RWPE2 (cell line): ENCODE data around the gene MED15.
A peak's percentile ranks its signal among the peaks of the same experiment; 100 is the strongest.

Experiments
- ATAC-seq: fragments of 200-7000 bp; cut with Tn5 transposase; 3 replicates; pipeline ENCODE4 v1.9.1; 2021; ENCODE audit warnings: low read depth
- DNase-seq: peaks from one replicate; pipeline ENCODE4 v3.0.0-alpha.2; 2020; ENCODE audit warnings: low spot score
- H3K27ac ChIP-seq: fragments of 450-650 bp; 2 replicates; pipeline ENCODE4 v1.5.1; 2017; ENCODE audit warnings: mild to moderate bottlenecking; ENCODE audit not compliant: poor library complexity, severe bottlenecking
- H3K27me3 ChIP-seq: fragments of 250-450 bp; sonication (Bioruptor Pico); 2 replicates; pipeline ENCODE4 v1.5.1; 2021; ENCODE audit warnings: mild to moderate bottlenecking, moderate library complexity; ENCODE audit not compliant: insufficient read depth, poor library complexity, severe bottlenecking
- H3K36me3 ChIP-seq: fragments of 250-450 bp; sonication (Bioruptor Pico); 2 replicates; pipeline ENCODE4 v1.5.1; 2020; ENCODE audit warnings: low read depth, mild to moderate bottlenecking, moderate library complexity
- H3K4me1 ChIP-seq: fragments of 250-450 bp; sonication (Bioruptor Pico); 2 replicates; pipeline ENCODE4 v1.5.1; 2021; ENCODE audit warnings: mild to moderate bottlenecking, moderate library complexity; ENCODE audit not compliant: insufficient read depth, poor library complexity, severe bottlenecking
- H3K4me3 ChIP-seq: fragments of 250-450 bp; sonication (Bioruptor Pico); 2 replicates; pipeline ENCODE4 v1.5.1; 2021; ENCODE audit warnings: mild to moderate bottlenecking, moderate library complexity; ENCODE audit not compliant: severe bottlenecking
- H3K9me3 ChIP-seq: fragments of 250-450 bp; sonication (Bioruptor Pico); 2 replicates; pipeline ENCODE4 v1.5.1; 2021; ENCODE audit warnings: mild to moderate bottlenecking, moderate library complexity; ENCODE audit not compliant: severe bottlenecking
- TF ChIP-seq, protein P1 (sequence below): fragments of 450-650 bp; IDR thresholded peaks from one replicate; pipeline ENCODE4 v1.5.1; 2017; ENCODE audit warnings: mild to moderate bottlenecking, moderate library complexity; ENCODE audit not compliant: poor library complexity, severe bottlenecking

MED15 gene

DNA sequence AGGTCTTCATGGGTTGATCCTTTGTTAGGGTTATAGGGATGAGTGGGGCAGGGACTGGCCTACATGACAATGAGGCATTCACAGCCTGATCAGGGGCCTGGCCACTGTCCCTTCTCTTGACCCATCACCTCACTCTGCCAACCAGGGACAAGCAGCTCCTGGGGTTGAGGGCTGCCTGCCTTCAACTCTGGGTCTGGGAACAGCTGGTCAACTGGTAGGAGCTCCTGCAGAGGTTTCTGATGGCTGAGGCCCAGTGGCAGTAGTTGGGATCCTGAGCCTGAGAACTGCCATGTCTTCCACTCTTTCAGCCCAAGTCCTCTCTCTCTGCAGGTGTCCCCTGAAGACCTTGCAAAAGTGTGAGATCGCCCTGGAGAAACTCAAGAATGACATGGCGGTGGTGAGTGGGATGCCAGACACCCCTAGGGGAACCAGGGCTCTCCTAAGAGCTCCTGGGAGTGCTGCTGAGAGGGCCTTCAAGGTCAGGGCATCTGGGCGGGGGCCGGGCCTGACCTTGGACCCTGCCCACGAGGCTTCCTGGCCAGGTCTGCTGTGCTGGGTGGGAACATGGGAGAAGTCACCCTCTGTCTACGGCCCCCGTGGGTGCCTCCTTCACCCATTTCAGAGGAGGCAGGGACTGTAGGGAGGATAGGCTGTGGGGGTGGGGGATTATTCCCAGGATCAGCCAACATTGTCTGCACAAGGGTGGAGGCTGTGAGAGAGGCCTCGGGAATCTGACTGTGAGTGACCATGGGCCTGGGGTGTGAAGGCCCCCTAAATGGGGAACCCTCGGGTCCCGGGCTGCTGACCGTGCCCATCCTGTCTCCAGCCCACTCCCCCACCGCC, 76.8 kb downstream of the MED15 start:
- H3K27ac ChIP-seq = no peak overlapping the region

DNA sequence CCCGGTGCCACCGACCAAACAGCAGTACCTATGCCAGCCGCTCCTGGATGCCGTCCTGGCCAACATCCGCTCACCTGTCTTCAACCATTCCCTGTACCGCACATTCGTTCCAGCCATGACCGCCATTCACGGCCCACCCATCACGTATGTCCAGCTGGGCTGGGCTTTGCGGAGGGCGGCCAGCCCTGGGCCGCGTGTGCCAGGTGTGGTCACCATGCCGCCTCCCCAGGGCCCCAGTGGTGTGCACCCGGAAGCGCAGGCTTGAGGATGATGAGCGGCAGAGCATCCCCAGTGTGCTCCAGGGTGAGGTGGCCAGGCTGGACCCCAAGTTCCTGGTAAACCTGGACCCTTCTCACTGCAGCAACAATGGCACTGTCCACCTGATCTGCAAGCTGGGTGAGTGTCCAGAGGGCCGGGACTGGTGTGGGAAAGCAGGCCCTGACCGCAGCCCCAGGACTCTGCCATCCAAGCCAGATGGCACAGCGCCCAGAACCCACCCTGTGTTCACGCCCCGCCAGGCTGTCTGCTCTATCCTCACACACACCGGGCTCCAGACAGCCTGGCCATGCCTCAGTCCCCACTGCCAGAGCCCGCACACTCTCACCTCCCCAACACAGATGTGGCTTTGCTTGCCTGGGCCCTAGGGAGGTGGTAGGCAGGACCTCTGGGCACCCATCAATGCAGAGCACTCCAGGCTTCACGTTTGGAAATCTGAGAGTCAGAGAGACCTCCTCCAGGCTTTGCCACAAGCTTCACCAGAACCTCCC, 77.6 kb downstream of the MED15 start:
- TF ChIP-seq, protein P1, sequence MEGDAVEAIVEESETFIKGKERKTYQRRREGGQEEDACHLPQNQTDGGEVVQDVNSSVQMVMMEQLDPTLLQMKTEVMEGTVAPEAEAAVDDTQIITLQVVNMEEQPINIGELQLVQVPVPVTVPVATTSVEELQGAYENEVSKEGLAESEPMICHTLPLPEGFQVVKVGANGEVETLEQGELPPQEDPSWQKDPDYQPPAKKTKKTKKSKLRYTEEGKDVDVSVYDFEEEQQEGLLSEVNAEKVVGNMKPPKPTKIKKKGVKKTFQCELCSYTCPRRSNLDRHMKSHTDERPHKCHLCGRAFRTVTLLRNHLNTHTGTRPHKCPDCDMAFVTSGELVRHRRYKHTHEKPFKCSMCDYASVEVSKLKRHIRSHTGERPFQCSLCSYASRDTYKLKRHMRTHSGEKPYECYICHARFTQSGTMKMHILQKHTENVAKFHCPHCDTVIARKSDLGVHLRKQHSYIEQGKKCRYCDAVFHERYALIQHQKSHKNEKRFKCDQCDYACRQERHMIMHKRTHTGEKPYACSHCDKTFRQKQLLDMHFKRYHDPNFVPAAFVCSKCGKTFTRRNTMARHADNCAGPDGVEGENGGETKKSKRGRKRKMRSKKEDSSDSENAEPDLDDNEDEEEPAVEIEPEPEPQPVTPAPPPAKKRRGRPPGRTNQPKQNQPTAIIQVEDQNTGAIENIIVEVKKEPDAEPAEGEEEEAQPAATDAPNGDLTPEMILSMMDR = no peak
- no peak overlapping the region for H3K4me3 ChIP-seq
- H3K9me3 ChIP-seq = no peaks in the 10 kb centered on the region
- ATAC-seq (no peak), DNase-seq (peak; percentile 58)
- H3K27me3 ChIP-seq = no peaks in the 10 kb centered on the region
- H3K27ac ChIP-seq = peak overlapping the region; percentile 36
- H3K4me1 ChIP-seq = peaks cover 4% of the 10 kb centered on the region
- peaks cover 60% of the 10 kb centered on the region for H3K36me3 ChIP-seq

More for the DNA sequence above, 76.8 kb downstream of the MED15 start:
- Histone ChIP-seq H3K4me3 (no peak overlapping the region), H3K4me1 (peaks cover 4% of the 10 kb centered on the region), H3K27me3 (no peaks in the 10 kb centered on the region), H3K36me3 (peaks cover 69% of the 10 kb centered on the region), H3K9me3 (no peaks in the 10 kb centered on the region)
- ATAC-seq (no peak), DNase-seq (peak; percentile 29)
- TF ChIP-seq, protein P1 = no peak

DNA sequence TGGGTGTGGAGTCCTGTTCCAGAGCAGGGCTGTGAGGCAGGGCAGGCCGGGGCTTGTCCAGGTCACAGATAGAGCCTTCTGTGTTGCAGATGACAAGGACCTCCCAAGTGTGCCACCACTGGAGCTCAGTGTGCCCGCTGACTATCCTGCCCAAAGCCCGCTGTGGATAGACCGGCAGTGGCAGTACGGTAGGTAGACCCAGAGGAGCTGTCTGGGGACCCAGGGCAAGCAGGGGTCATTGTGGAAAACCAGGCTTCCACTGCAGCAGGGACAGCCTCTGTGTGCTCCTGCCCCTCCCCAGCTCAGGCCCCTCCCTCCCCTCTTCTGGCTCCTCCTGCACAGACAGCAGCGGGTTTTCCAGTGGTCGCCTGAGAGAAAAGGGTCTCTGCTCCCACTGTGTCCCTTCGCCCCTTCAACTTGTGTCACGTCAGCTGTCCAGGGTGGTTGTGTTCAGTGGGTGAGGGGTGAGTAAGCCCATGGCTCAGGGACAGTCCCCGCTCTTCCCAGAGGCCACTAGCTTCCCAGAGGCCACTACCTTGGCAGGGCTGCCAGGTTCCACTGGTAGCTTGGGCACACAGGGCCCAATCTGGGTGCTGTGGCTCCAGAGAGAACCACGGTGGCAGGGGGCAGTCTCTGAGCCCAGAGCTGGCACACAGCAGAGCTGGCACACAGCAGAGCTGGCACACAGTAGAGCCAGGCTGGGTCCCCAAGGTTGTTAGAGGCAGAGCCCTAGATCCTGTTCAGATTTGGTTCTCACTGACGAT, 78.4 kb downstream of the MED15 start:
- Histone ChIP-seq H3K9me3 (no peaks in the 10 kb centered on the region), H3K4me1 (peaks cover 4% of the 10 kb centered on the region), H3K4me3 (no peak overlapping the region), H3K27ac (peak overlapping the region; percentile 36), H3K27me3 (no peaks in the 10 kb centered on the region), H3K36me3 (peaks cover 57% of the 10 kb centered on the region)
- ATAC-seq (no peak), DNase-seq (peak; percentile 38)
- TF ChIP-seq, protein P1 = no peak

DNA sequence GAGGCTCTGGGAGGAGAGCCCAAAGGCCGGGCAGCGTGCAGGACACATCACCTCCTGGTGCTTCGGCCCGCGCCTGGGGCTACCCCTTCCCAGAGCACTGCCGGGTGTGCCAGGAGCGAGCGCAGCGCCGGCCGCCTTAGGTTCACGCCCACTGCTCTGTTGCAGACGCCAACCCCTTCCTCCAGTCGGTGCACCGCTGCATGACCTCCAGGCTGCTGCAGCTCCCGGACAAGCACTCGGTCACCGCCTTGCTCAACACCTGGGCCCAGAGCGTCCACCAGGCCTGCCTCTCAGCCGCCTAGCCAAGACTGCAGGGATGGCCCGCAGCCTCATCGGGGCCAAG, 79.0 kb downstream of the MED15 start:
- H3K36me3 ChIP-seq = peaks cover 57% of the 10 kb centered on the region
- ATAC-seq = no peak
- no peak overlapping the region for H3K27ac ChIP-seq

More for the DNA sequence above, 79.0 kb downstream of the MED15 start:
- DNase-seq = peak; percentile 53
- Histone ChIP-seq H3K4me1 (peaks cover 4% of the 10 kb centered on the region), H3K27me3 (no peaks in the 10 kb centered on the region), H3K9me3 (no peaks in the 10 kb centered on the region), H3K4me3 (no peak overlapping the region)
- TF ChIP-seq, protein P1 = no peak
